Coronary artery (tissue), 2 donors: ENCODE measurements around the gene DBF4B.

Experiments used
- DNase-seq: peaks from one replicate; pipeline ENCODE4 v3.0.0-alpha.2; 2017; ENCODE audit warnings: low spot score
- H3K27ac ChIP-seq, 2 donors: fragments of 200-600 bp; sonication (generic); one replicate each; pipeline ENCODE4 v1.5.1; 2016 to 2019
- H3K4me3 ChIP-seq: fragments of 200-600 bp; sonication (generic); 2 replicates; pipeline ENCODE4 v1.5.1; 2016; ENCODE audit warnings: mild to moderate bottlenecking, moderate library complexity
- CTCF ChIP-seq: fragments of 200-600 bp; sonication (generic); IDR thresholded peaks from one replicate; pipeline ENCODE4 v1.5.1; 2019; ENCODE audit warnings: antibody characterized with exemption

The DBF4B gene

GRCh38 chr17:44770166-44770925 lies 61.9 kb downstream of the DBF4B start:
- no peak for TF ChIP-seq CTCF
- H3K27ac ChIP-seq = no peak overlapping the region
- no peak overlapping the region for H3K4me3 ChIP-seq
- no peak for DNase-seq

GRCh38 chr17:44772308-44773045 lies 64.0 kb downstream of the DBF4B start:
- no peak for DNase-seq
- Histone ChIP-seq H3K4me3 (no peak overlapping the region), H3K27ac (no peak overlapping the region)
- TF ChIP-seq CTCF = no peak

GRCh38 chr17:44773140-44773539 lies 64.7 kb downstream of the DBF4B start:
- no peak for DNase-seq
- TF ChIP-seq CTCF = no peak
- Histone ChIP-seq H3K27ac (no peak overlapping the region), H3K4me3 (no peak overlapping the region)

DNA sequence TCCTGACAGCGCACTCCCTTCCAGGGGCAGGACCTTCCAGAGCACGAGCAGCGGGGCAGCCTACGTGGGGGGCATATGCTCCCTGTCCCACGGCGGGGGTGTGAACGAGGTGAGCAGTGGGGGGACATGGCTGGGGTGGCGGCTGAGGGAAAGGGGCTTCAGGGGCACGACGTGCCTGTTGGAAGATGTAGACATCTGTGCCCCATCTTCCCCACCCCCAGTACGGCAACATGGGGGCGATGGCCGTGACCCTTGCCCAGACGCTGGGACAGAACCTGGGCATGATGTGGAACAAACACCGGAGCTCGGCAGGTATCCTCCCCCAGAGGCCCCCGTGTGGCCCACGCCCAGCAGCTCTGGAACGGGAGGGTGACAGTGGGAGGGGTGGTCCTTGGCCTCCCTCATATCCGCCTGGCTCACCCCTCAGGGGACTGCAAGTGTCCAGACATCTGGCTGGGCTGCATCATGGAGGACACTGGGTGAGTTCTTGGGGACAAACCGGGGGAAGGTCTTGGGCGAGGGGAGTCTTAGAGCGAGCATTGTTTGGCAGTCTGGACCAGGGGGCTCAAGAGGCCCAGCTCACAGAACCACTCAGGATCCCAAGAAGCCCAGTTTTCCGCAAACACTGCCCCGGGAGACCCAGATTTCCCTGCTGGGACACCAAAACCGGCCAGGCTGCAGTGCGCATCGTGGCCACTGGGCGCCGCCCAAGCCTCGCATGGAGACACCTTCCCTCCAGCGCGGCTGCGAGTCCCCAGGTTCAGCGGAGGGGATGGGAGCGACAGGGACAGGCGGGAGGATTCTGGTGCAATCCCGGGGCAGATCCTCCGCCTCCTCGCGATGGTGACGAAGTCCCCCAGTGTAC lies 66.0 kb downstream of the DBF4B start:
- peak overlapping the region; percentile 77 for H3K4me3 ChIP-seq
- peak; percentile 95 for TF ChIP-seq CTCF
- H3K27ac ChIP-seq = peak overlapping the region in 1 of 2 donors; percentile 3
- DNase-seq = peak; percentile 86

- Histone ChIP-seq H3K4me3 (peak overlapping the region; percentile 77), H3K27ac (peak overlapping the region in 1 of 2 donors; percentile 3)
- no peak for TF ChIP-seq CTCF
- peak; percentile 96 for DNase-seq
Observed at GRCh38 chr17:44775136-44775837, 66.8 kb downstream of the DBF4B start.

DNA sequence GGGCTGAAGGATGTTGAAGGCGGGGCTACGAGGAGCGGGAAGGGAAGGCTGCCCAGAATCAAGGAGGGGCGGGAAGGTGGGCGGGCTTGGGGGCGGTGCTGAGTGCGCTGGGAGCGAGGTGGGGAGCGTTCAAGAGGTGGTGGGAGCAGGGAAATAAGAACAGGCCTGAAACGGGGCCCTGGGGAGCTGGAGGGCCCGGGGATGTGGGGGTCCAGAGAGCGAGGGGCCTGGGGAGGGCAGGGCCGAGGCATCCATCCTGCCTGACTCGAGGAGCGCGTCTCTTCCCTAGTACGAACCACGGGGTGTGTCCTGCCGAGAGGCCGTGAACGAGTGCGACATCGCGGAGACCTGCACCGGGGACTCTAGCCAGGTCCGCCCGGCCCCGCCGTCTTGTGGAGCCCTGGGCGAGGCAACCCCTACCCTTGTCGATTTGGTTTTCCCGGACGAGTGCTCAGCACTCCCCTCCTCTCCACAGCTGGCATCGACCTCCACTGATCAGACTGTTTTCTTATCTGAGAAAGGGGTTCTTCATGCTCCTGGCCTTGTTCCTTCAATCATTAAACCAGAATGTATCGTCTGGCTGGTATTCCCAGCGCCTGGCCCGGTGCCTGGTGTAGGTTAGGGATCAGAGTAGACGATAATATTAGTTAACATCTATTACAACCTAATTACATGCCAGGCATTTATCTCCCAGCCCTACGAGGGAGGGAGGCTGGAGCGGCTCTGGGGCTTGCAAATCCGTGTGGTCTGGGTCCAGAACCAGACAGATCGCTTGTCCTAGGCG lies 67.6 kb downstream of the DBF4B start:
- H3K4me3 ChIP-seq = peak overlapping the region; percentile 77
- no peak for TF ChIP-seq CTCF
- H3K27ac ChIP-seq = peak overlapping the region; percentile 68 to 78
- no peak for DNase-seq
